ENCODE measurements around the gene FBXO10.

- TF ChIP-seq CTCF (IDR thresholded peaks at IDR 0.05; ENCODE audit: low read length) (no peak), EZH2 (optimal IDR thresholded peaks at IDR 0.05; ENCODE audit: low read depth, low read length) (no peak), EZH2phosphoT487 (IDR thresholded peaks at IDR 0.05; ENCODE audit: low read length) (no peak)
Measured at GRCh38 chr9:37562826-37563225, 13.4 kb downstream of the FBXO10 start.
